Neural progenitor cell (in vitro differentiated cells): ENCODE measurements around the gene DDIT3. TPM values are rescaled to one million over a fixed set of nuclear protein-coding genes. Genes with fewer than 3 reads are reported as not detected.

Source experiments
- DNase-seq: peaks from one replicate; pipeline ENCODE4 v3.0.0-alpha.2; 2016; ENCODE audit warnings: low spot score
- H2AFZ ChIP-seq: fragments of 200-600 bp; sonication (generic); replicated peaks from 2 replicates; pipeline ENCODE4 v1.6.1; 2016; ENCODE audit warnings: antibody characterized with exemption
- H3F3A ChIP-seq: fragments of 200-600 bp; sonication (generic); 2 replicates; pipeline ENCODE4 v1.6.1; 2016; ENCODE audit warnings: antibody characterized with exemption, low read depth
- H3K27ac ChIP-seq: fragments of 200-600 bp; sonication (generic); 2 replicates; pipeline ENCODE4 v1.5.1; 2016; ENCODE audit warnings: mild to moderate bottlenecking
- H3K27me3 ChIP-seq: fragments of 200-600 bp; sonication (generic); 2 replicates; pipeline ENCODE4 v1.6.1; 2016; ENCODE audit warnings: mild to moderate bottlenecking, moderate library complexity
- H3K36me3 ChIP-seq: fragments of 200-600 bp; sonication (generic); 2 replicates; pipeline ENCODE4 v1.5.1; 2016
- H3K4me1 ChIP-seq: fragments of 200-600 bp; sonication (generic); 2 replicates; pipeline ENCODE4 v1.6.1; 2016; ENCODE audit warnings: mixed run types
- H3K4me2 ChIP-seq: fragments of 200-600 bp; sonication (generic); 2 replicates; pipeline ENCODE4 v1.6.1; 2016
- H3K4me3 ChIP-seq: fragments of 200-600 bp; sonication (generic); 2 replicates; pipeline ENCODE4 v1.5.1; 2016
- H3K79me2 ChIP-seq: fragments of 200-600 bp; sonication (generic); 2 replicates; pipeline ENCODE4 v1.6.1; 2016; ENCODE audit warnings: low read depth
- H3K9ac ChIP-seq: fragments of 200-600 bp; sonication (generic); 2 replicates; pipeline ENCODE4 v1.6.1; 2016
- H3K9me3 ChIP-seq: fragments of 200-600 bp; sonication (generic); 2 replicates; pipeline ENCODE4 v1.5.1; 2016; ENCODE audit warnings: low read depth
- H4K20me1 ChIP-seq: fragments of 200-600 bp; sonication (generic); 2 replicates; pipeline ENCODE4 v1.6.1; 2016; ENCODE audit warnings: low read depth
- H3K27ac Mint-ChIP-seq: 3 replicates; pipeline ENCODE4 v1.8.0; 2021; ENCODE audit warnings: mixed read lengths
- H3K27me3 Mint-ChIP-seq: 2 replicates; pipeline ENCODE4 v1.8.0; 2022; ENCODE audit warnings: low read depth, mild to moderate bottlenecking, inconsistent platforms, moderate library complexity, mixed read lengths; ENCODE audit not compliant: insufficient read depth
- H3K36me3 Mint-ChIP-seq: 3 replicates; pipeline ENCODE4 v1.8.0; 2021; ENCODE audit warnings: mixed read lengths
- H3K4me1 Mint-ChIP-seq: 3 replicates; pipeline ENCODE4 v1.8.0; 2021; ENCODE audit warnings: mixed read lengths
- H3K4me3 Mint-ChIP-seq: 3 replicates; pipeline ENCODE4 v1.8.0; 2021; ENCODE audit warnings: mild to moderate bottlenecking, moderate library complexity, mixed read lengths
- H3K9me3 Mint-ChIP-seq: 3 replicates; pipeline ENCODE4 v1.8.0; 2020; ENCODE audit warnings: mixed read lengths
- CTCF ChIP-seq: fragments of 200-600 bp; sonication (generic); IDR thresholded peaks from 2 replicates; pipeline ENCODE4 v1.5.1; 2017; ENCODE audit warnings: antibody characterized with exemption, mild to moderate bottlenecking
- EZH2 ChIP-seq: fragments of 200-600 bp; sonication (generic); IDR thresholded peaks from 2 replicates; pipeline ENCODE4 v1.6.1; 2017; ENCODE audit warnings: antibody characterized with exemption, mild to moderate bottlenecking, moderate library complexity
- EZH2phosphoT487 ChIP-seq: fragments of 200-600 bp; sonication (generic); IDR thresholded peaks from 2 replicates; pipeline ENCODE4 v1.6.1; 2017; ENCODE audit warnings: antibody characterized with exemption
- total RNA-seq: library from RNA; depleted of rRNA; stranded (reverse); fragments of >200 nt; gene quantifications from 2 replicates; pipeline ENCODE4 v1.2.3, GENCODE V29; 2015; ENCODE audit warnings: low replicate concordance

DDIT3 gene
- total RNA-seq, 1 donor from 2014 or later, result 2.3 TPM

- H2AFZ ChIP-seq, result no peak overlapping the region
Observed at GRCh38 chr12:57558864-57559263, 38.5 kb upstream of the DDIT3 start.

GRCh38 chr12:57554897-57555296 lies 34.6 kb upstream of the DDIT3 start:
- no peak overlapping the region for H3K4me2 ChIP-seq
- TF ChIP-seq CTCF (no peak), EZH2 (no peak), EZH2phosphoT487 (no peak)
- H3K27me3 ChIP-seq, result no peaks in the 10 kb centered on the region
- Mint-ChIP-seq H3K27ac (no peak overlapping the region), H3K36me3 (no peaks in the 10 kb centered on the region), H3K4me1 (peaks cover 43% of the 10 kb centered on the region), H3K27me3 (peaks cover 22% of the 10 kb centered on the region), H3K4me3 (no peak overlapping the region), H3K9me3 (no peaks in the 10 kb centered on the region)
- H3K36me3 ChIP-seq, result no peaks in the 10 kb centered on the region
- peaks cover 34% of the 10 kb centered on the region for H3F3A ChIP-seq
- H3K27ac ChIP-seq, result no peak overlapping the region
- no peaks in the 10 kb centered on the region for H3K9me3 ChIP-seq
- no peak overlapping the region for H3K4me3 ChIP-seq
- no peak overlapping the region for H3K9ac ChIP-seq
- peaks cover 57% of the 10 kb centered on the region for H4K20me1 ChIP-seq
- H3K4me1 ChIP-seq, result peaks cover 33% of the 10 kb centered on the region
- H2AFZ ChIP-seq, result no peak overlapping the region
- H3K79me2 ChIP-seq, result peaks cover 51% of the 10 kb centered on the region
- no peak for DNase-seq

More at GRCh38 chr12:57558864-57559263, 38.5 kb upstream of the DDIT3 start:
- Histone ChIP-seq H3K9ac (no peak overlapping the region), H3K36me3 (no peaks in the 10 kb centered on the region), H3K27me3 (no peaks in the 10 kb centered on the region), H3K27ac (no peak overlapping the region), H3K4me3 (no peak overlapping the region), H3K4me1 (peaks cover 3% of the 10 kb centered on the region), H3K4me2 (no peak overlapping the region), H3F3A (peaks cover 11% of the 10 kb centered on the region), H3K9me3 (no peaks in the 10 kb centered on the region), H4K20me1 (peaks cover 28% of the 10 kb centered on the region), H3K79me2 (peaks cover 36% of the 10 kb centered on the region)
- TF ChIP-seq EZH2phosphoT487, result no peak
- TF ChIP-seq CTCF, result no peak
- no peak for TF ChIP-seq EZH2
- Mint-ChIP-seq H3K9me3 (no peaks in the 10 kb centered on the region), H3K4me3 (no peak overlapping the region), H3K27me3 (peaks cover 7% of the 10 kb centered on the region), H3K36me3 (peaks cover 2% of the 10 kb centered on the region), H3K4me1 (peaks cover 8% of the 10 kb centered on the region), H3K27ac (no peak overlapping the region)
- DNase-seq, result no peak

- Histone ChIP-seq H3K36me3 (no peaks in the 10 kb centered on the region), H3K9me3 (no peaks in the 10 kb centered on the region), H3F3A (peaks cover 35% of the 10 kb centered on the region), H3K27ac (no peak overlapping the region), H3K27me3 (peaks cover 2% of the 10 kb centered on the region), H4K20me1 (peaks cover 57% of the 10 kb centered on the region), H3K4me3 (no peak overlapping the region), H3K9ac (no peak overlapping the region), H2AFZ (no peak overlapping the region), H3K79me2 (peaks cover 49% of the 10 kb centered on the region), H3K4me2 (no peak overlapping the region), H3K4me1 (peaks cover 33% of the 10 kb centered on the region)
- no peaks in the 10 kb centered on the region for H3K9me3 Mint-ChIP-seq
- no peak overlapping the region for H3K4me3 Mint-ChIP-seq
- H3K36me3 Mint-ChIP-seq, result no peaks in the 10 kb centered on the region
- H3K4me1 Mint-ChIP-seq, result peaks cover 43% of the 10 kb centered on the region
- DNase-seq, result no peak
- H3K27me3 Mint-ChIP-seq, result peaks cover 25% of the 10 kb centered on the region
- TF ChIP-seq EZH2 (no peak), EZH2phosphoT487 (no peak), CTCF (no peak)
- H3K27ac Mint-ChIP-seq, result no peak overlapping the region
Observed at GRCh38 chr12:57554453-57554852, 34.1 kb upstream of the DDIT3 start.
